Small intestine (tissue), 7 donors: ENCODE data around the gene TEX19. TPM values are rescaled to one million over a fixed set of nuclear protein-coding genes. Genes with fewer than 3 reads are reported as not detected.

Experiments
- DNase-seq, 2 donors: peaks; one replicate each; pipeline versions ENCODE4 v3.0.0 to v3.0.0-alpha.2; 2013
- FAIRE-seq: peaks from 2 replicates; lab custom pipeline; 2012; peaks lifted over from hg19 to GRCh38; lab: Jason Lieb, UNC
- H3K27ac ChIP-seq, 3 donors: one replicate each; pipeline ENCODE4 v1.5.1; 2013; ENCODE audit warnings: low read length in 2 of 3, mild to moderate bottlenecking in 2 of 3, control low read depth in 1 of 3, inconsistent platforms in 1 of 3, low read depth in 1 of 3, moderate library complexity in 1 of 3
- H3K27me3 ChIP-seq, 3 donors: one replicate each; pipeline ENCODE4 v1.6.1; 2013; ENCODE audit warnings: low read length in 3 of 3, inconsistent platforms in 1 of 3; ENCODE audit not compliant: control insufficient read depth in 3 of 3, insufficient read depth in 3 of 3
- H3K36me3 ChIP-seq, 3 donors: one replicate each; pipeline ENCODE4 v1.6.1; 2013; ENCODE audit warnings: low read length in 3 of 3, inconsistent platforms in 1 of 3, low read depth in 1 of 3, mild to moderate bottlenecking in 1 of 3, moderate library complexity in 1 of 3; ENCODE audit not compliant: control insufficient read depth in 3 of 3, insufficient read depth in 2 of 3
- H3K4me1 ChIP-seq, 3 donors: one replicate each; pipeline ENCODE4 v1.6.1; 2013; ENCODE audit warnings: low read length in 2 of 3, inconsistent platforms in 1 of 3, low read depth in 1 of 3, mild to moderate bottlenecking in 1 of 3, moderate library complexity in 1 of 3; ENCODE audit not compliant: control insufficient read depth in 3 of 3, insufficient read depth in 2 of 3
- H3K4me3 ChIP-seq, 3 donors: one replicate each; pipeline ENCODE4 v1.5.1; 2013; ENCODE audit warnings: low read length in 3 of 3, control low read depth in 1 of 3, inconsistent platforms in 1 of 3, low read depth in 1 of 3, mild to moderate bottlenecking in 1 of 3, moderate library complexity in 1 of 3
- H3K9me3 ChIP-seq, 2 donors: one replicate each; pipeline ENCODE4 v1.6.1; 2013; ENCODE audit warnings: low read depth in 1 of 2, low read length in 1 of 2; ENCODE audit not compliant: control insufficient read depth in 2 of 2, insufficient read depth in 1 of 2
- WGBS, 3 donors: extraction: QIAGEN DNeasy Blood & Tissue Kit; methylation state at CpG; one replicate each; pipeline ENCODE4 v1.1.7; 2013; 5-methylcytosine and 5-hydroxymethylcytosine counted together
- polyA plus RNA-seq, 4 donors: library from polyadenylated mRNA; stranded (reverse) in 3 of 4; unstranded in 1 of 4; fragments of 200-250 nt in 3 of 4; fragments of 120-200 nt in 1 of 4; gene quantifications; one replicate each; pipeline versions ENCODE4 v1.2.1 to v1.2.3, GENCODE V29; 2013
- donor health status: healthy with polysubstance abuse.
- donor health status: control.
- donor health status: control.
- donor health status: Bipolar disorder and iron deficiency.
- donor health status: healthy.

Gene TEX19
- polyA plus RNA-seq, 4 donors = 0.07 TPM; not detected in 3

DNA sequence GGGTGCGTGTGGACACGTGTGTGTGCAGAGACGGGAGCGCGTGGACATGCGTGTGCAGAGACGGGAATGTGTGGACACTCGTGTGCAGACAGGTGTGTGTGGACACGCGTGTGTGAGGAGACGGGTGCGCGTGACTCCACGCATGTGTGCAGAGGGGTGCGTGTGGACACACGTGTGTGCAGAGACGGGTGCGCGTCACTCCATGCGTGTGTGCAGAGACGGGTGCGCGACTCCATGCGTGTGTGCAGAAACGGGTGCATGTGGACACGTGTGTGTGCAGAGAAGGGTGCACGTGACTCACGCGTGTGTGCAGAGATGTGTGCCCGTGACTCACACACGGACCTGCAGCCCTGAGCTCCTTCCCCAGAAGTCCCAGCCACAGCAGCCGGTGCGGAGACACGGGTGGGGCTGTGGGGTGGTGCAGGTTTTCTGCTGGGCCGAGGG is 39.4 kb upstream of the TEX19 start:
- DNase-seq = no peak
- 90 to 94% (median 93%) methylated on average over 35 of the region's 35 CpGs for WGBS, 3 donors
- no peak overlapping the region for H3K27ac ChIP-seq
- FAIRE-seq = no peak
- peaks cover 0 to 7% (median 0%) of the 10 kb centered on the region in 3 donors for H3K36me3 ChIP-seq
- peaks cover 0 to 3% (median 0%) of the 10 kb centered on the region in 3 donors for H3K27me3 ChIP-seq
- no peak overlapping the region for H3K4me3 ChIP-seq
- peaks cover 0 to 3% of the 10 kb centered on the region in 2 donors for H3K9me3 ChIP-seq
- H3K4me1 ChIP-seq = peaks cover 0 to 33% (median 0%) of the 10 kb centered on the region in 3 donors

DNA sequence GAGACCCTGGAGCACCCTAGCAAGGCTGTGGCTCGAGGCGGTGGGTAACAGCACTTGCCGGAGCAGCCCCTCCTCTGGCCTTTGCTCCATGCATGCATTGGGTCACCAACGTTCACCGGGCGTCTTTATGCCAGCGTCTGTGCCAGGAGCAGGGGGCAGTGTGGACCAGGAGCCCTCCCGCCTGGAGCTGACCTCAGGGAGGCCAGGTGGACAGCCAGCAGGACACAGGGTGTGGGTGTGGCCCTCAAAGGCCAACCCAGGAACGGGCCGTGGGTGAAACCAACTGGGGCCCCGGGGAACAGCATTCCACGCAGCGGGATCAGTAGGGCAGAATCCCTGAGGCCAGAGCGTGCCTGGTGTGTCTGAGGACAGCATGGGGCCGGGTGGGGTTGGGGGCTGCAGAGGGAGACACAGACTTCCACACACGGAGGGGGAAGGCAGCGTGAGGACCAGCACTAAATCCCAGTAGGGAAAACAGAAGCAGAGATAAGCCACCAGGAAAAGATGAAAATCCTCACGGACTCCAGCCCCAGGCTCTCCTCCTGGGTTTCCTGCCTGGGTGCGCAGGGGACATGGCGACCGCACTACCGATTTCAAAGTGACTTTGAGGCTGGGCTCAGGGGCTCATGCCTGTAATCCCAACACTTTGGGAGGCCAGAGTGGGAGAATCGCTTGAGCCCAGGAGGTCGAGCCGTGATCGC is 38.8 kb upstream of the TEX19 start:
- peak overlapping the region in 1 of 3 donors; percentile 27 for H3K4me3 ChIP-seq
- peak in 1 of 2 donors; percentile 66 for DNase-seq
- peaks cover 0 to 3% of the 10 kb centered on the region in 2 donors for H3K9me3 ChIP-seq
- FAIRE-seq = no peak
- H3K27ac ChIP-seq = peak overlapping the region in 1 of 3 donors; percentile 12
- H3K4me1 ChIP-seq = peaks cover 0 to 33% (median 0%) of the 10 kb centered on the region in 3 donors
- H3K27me3 ChIP-seq = peaks cover 0 to 3% (median 0%) of the 10 kb centered on the region in 3 donors
- peaks cover 0 to 7% (median 0%) of the 10 kb centered on the region in 3 donors for H3K36me3 ChIP-seq
- 23 to 66% (median 33%) methylated on average over 25 to 26 of the region's 26 CpGs for WGBS, 3 donors

DNA sequence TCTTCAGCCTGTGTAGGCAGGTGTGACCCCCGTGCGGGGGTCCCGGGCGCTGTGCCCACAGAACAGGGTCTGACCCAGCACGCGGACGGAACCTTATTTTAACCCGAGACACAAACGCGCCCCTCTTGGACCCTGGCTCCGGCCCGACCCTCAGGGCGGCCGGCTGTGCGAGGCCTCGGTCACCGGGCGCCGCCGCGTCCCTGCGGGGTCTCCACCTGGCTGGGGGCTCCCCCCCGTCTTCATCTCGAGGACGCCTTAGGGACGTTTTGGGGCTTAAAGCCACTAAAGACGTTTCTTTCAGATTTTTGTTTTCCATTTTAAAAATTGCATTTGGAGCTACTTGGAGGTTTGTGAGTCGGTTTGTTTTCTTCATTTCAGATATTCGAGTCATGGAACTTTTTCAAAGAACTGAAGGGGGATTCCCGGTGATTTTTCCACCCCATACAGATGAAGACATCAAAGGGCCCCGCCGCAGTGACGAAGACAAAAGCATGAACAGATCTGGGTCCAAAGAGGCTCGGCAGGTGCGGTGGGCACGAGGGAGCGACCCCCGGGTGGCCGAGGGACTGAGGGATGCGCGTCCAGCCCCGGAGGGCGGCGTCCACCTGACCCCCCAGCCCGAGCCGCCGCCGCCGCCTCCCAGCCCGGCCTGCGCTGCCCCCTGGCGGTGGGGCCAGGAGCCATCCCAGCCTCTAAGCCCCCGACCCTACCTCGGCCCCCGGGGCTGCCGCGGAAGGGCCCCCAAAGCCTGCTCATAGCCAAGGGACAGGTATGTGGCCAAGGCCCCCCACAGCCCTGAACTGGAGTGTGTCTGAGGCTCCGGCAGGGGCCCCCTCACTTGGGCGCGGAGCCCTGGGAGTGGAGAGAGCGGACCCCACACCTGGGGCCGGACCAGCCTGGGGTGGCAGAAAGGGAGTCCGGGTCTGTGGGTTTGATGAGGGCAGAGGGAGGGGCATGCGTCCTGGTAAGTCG is 37.8 kb upstream of the TEX19 start:
- no peak for FAIRE-seq
- Histone ChIP-seq H3K9me3 (peaks cover 0 to 3% of the 10 kb centered on the region in 2 donors), H3K27ac (peak overlapping the region in 1 of 3 donors; percentile 22), H3K4me3 (peak overlapping the region in 1 of 3 donors; percentile 27), H3K36me3 (peaks cover 0 to 10% (median 0%) of the 10 kb centered on the region in 3 donors), H3K27me3 (peaks cover 0 to under 1% (median 0%) of the 10 kb centered on the region in 3 donors), H3K4me1 (peaks cover 0 to 30% (median 0%) of the 10 kb centered on the region in 3 donors)
- WGBS, 3 donors = 28 to 41% (median 28%) methylated on average over 62 to 65 of the region's 65 CpGs
- DNase-seq = peak in 1 of 2 donors; percentile 36

DNA sequence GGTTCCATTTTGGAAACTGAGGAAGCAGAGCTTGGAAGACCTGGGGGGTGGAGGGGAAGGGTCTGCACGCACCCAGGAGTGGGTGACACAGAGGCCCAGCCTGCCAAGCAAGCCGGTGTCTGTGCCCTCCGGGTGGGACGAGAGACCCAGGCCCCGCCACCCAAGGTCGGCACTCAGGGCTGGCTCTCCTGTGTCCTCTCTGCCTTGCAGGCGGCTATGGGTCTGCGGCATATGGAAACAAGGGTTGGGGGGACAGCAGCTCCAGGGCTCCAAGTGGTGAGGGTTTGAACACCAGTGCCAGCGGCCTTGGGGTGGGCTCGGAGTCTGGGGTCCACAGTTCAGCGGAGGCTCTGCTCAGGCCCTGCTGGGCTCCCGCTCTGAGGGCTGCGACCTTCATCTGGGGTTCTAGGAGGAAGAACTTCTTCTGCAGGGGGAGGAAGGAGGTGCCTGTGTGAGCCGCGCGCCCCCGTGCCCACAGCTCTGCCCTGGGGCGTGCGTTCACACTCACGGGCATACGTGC is 37.0 kb upstream of the TEX19 start:
- Histone ChIP-seq H3K4me1 (peaks cover 0 to 27% (median 0%) of the 10 kb centered on the region in 3 donors), H3K27me3 (no peaks in the 10 kb centered on the region), H3K27ac (no peak overlapping the region), H3K36me3 (peaks cover 0 to 10% (median 0%) of the 10 kb centered on the region in 3 donors), H3K9me3 (peaks cover 0 to 3% of the 10 kb centered on the region in 2 donors), H3K4me3 (no peak overlapping the region)
- DNase-seq (no peak), FAIRE-seq (no peak)
- WGBS, 3 donors = 64 to 72% (median 65%) methylated on average over 17 to 21 of the region's 21 CpGs

DNA sequence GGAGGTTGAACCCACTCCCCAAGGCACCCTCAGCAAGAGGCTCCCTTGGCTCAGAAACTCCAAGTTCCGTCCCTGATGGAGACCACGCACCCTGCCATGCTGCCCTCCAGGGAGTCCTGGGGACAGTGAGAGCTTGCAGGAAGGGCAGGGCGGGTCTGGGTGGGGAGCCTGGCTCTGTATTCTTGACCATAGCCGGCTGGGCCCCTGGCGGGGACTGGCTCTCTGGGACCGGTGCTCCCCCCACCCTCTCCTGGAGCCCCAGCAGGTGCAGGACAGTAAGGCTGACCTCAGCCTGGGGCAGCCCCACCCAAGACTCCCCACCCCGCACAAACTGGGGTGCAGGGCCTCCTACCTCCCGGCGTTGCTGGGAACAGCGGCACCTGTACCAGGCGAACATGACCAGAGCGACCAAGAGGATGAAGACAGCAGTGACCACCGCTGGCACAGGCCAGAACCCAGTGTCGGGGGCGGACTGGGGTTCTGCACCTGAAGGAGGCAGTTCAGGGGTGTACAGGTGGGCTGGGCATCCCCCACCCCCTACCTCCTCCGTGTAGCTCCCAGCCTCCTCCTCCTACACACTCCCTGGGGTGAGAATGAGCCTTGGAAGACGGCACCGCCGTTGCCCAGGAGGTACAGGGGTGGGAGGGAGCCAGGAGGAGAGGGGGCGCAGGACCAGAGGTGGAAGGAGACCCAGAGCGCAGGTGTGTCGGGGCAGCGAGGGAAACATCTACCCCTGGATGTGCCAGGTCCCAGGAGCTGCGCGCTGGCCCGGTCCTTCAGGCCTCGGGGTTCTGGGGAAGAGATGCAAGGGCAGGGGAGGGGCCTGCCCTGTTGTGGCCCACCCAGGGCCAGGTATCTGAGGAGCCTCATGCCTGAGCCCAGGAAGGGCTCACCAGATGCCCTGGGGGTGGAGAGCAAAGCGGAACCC is 36.3 kb upstream of the TEX19 start:
- no peak overlapping the region for H3K4me3 ChIP-seq
- H3K9me3 ChIP-seq = peaks cover 0 to 3% of the 10 kb centered on the region in 2 donors
- 78 to 83% (median 82%) methylated on average over 25 to 28 of the region's 28 CpGs for whole genome bisulfite sequencing, 3 donors
- H3K27me3 ChIP-seq = no peaks in the 10 kb centered on the region
- no peak overlapping the region for H3K27ac ChIP-seq
- peaks cover 0 to 13% (median 0%) of the 10 kb centered on the region in 3 donors for H3K36me3 ChIP-seq
- DNase-seq = no peak
- H3K4me1 ChIP-seq = peaks cover 0 to 27% (median 0%) of the 10 kb centered on the region in 3 donors
- FAIRE-seq = no peak

DNA sequence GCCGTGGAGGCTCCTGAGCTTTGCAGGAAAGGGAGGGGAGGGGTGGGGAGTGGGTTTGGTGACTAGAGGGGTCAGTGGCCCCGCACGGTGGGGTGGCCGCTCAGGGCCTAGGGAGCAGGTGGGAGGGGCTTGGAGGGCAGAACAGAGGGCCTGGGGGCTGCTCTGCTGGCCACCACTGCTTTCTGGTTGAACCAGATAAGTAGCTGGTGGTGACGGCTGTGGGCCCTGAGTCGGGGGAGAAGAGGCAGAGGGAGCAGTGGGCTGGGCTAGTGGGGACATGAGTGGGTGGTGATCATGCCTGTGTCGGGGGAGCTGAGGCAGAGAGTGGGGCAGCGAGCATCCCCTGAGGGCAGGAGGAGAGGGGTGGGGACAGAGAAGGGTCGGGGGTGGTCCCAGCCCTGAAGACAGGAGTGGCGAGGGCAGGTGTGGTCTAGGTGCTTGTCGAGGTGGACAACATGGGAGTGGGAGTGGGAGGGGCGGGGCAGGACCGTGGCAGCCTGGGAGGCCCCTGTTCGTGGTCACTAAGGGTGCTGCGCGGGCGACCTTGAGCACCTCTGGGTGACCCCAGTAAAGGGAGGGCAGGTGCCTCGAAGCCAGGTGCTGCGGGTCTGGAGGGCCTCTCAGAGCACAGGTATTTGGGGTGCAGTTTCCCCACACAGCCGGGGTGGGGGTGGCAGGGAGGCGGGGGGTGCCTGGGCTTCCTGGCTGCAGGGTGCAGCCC is 35.4 kb upstream of the TEX19 start:
- DNase-seq = no peak
- peaks cover 0 to 3% of the 10 kb centered on the region in 2 donors for H3K9me3 ChIP-seq
- no peak overlapping the region for H3K4me3 ChIP-seq
- WGBS, 3 donors = 50 to 66% (median 59%) methylated on average over 15 to 21 of the region's 21 CpGs
- FAIRE-seq = no peak
- peaks cover 0 to 13% (median 0%) of the 10 kb centered on the region in 3 donors for H3K36me3 ChIP-seq
- no peaks in the 10 kb centered on the region for H3K27me3 ChIP-seq
- no peak overlapping the region for H3K27ac ChIP-seq
- peaks cover 0 to 35% (median 0%) of the 10 kb centered on the region in 3 donors for H3K4me1 ChIP-seq
